ENCODE measurements around the gene SGTA. TPM values are rescaled to one million over a fixed set of nuclear protein-coding genes. Genes with fewer than 3 reads are reported as not detected.

SGTA gene
- total and polyA plus RNA-seq, 2 of the 4 experiments (the other 2 are of a cell fraction), result 17.4 to 72.9 TPM

DNA sequence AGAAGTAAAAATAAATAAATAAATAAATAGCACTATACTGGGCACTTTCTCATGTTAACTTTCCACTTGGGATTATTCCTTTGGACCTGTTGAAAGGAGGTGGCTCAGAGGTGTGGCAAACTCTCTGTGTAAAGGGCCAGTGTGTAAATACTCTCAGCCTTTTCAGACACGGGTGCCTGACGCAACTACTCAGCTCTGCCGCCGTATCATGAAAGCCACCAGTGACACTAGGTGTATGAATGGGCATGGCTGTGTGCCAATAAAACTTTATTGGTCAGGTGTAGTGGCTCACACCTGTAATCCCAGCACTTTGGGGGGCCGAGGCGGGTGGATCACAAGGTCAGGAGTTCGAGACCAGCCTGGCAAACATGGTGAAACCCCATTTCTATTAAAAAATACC is 23.1 kb downstream of the SGTA start:
- intact Hi-C loops (cut with micrococcal nuclease), result no loop called here
- H4K20me1 ChIP-seq (ENCODE audit: insufficient read depth, low read length), result peaks cover 3% of the 10 kb centered on the region
- POLR2A ChIA-PET (ENCODE audit: unreplicated experiment), result no interaction called here

More for the DNA sequence above, 23.1 kb downstream of the SGTA start:
- Histone ChIP-seq H3K9me3 (ENCODE audit: control insufficient read depth, insufficient read depth, low read length) (no peaks in the 10 kb centered on the region), H2AK9ac (replicated peaks; ENCODE audit: low read depth, low read length, poor library complexity) (no peak overlapping the region), H2BK120ac (ENCODE audit: low read depth, low read length) (no peak overlapping the region), H3K9me1 (ENCODE audit: insufficient read depth, low read length) (no peaks in the 10 kb centered on the region; the same call in 1 of the 2 replicates), H3K27ac (ENCODE audit: insufficient read depth, low read length) (no peak overlapping the region), H3K27me3 (ENCODE audit: control insufficient read depth, insufficient read depth, low read length) (no peaks in the 10 kb centered on the region), H3K14ac (replicated peaks; ENCODE audit: low read depth, low read length) (no peak overlapping the region), H4K8ac (ENCODE audit: low read depth in 2 of 2, low read length in 2 of 2) (no peak overlapping the region), H4K91ac (ENCODE audit: insufficient read depth, low read depth, low read length) (no peak overlapping the region), H3K4me1 (ENCODE audit: control insufficient read depth, insufficient read depth, low read length) (no peaks in the 10 kb centered on the region), H3K4me2 (ENCODE audit: low read depth, low read length) (no peak overlapping the region), H3K36me3 (ENCODE audit: control insufficient read depth, insufficient read depth, low read length) (peaks cover 75% of the 10 kb centered on the region), H3K4ac (ENCODE audit: low read depth, low read length) (no peak overlapping the region), H3K4me3 (ENCODE audit: insufficient read depth, low read depth, low read length) (no peak overlapping the region), H2AFZ (replicated peaks; ENCODE audit: low read length, poor library complexity) (no peak overlapping the region), H3K18ac (ENCODE audit: low read depth, low read length) (no peak overlapping the region), H3K23ac (ENCODE audit: low read depth, low read length) (no peak overlapping the region), H3K9ac (ENCODE audit: low read depth, low read length) (no peak overlapping the region), H2AK5ac (ENCODE audit: low read depth, low read length) (no peak overlapping the region), H3K79me1 (ENCODE audit: low read depth in 1 of 2, low read length in 2 of 2) (peaks cover 0 to 13% of the 10 kb centered on the region in 2 experiments; a peak in 3 of 4 replicates), H4K5ac (ENCODE audit: low read depth, low read length) (no peak overlapping the region), H3K56ac (ENCODE audit: extremely low read depth, insufficient read depth, low read length) (no peak overlapping the region), H2BK15ac (ENCODE audit: low read depth, low read length) (no peak overlapping the region), H2BK20ac (ENCODE audit: low read depth, low read length) (no peak overlapping the region), H2BK5ac (ENCODE audit: low read depth, low read length, poor library complexity, severe bottlenecking) (no peak overlapping the region)
- dilution Hi-C loops (cut with HindIII; ENCODE audit: low sequenced_read_pairs, unreplicated experiment), result no loop called here
- TF ChIP-seq SMC3 (IDR thresholded peaks at IDR 0.05; ENCODE audit: low read depth, low read length) (no peak), BHLHE40 (IDR thresholded peaks at IDR 0.05; ENCODE audit: low read depth, low read length) (no peak), MXI1 (IDR thresholded peaks at IDR 0.05; ENCODE audit: borderline replicate concordance, low read depth, low read length) (no peak), NFE2L2 (IDR thresholded peaks at IDR 0.05; ENCODE audit: low read depth, low read length) (no peak), MAZ (IDR thresholded peaks at IDR 0.05; ENCODE audit: borderline replicate concordance, low read depth, low read length) (no peak), ELK1 (IDR thresholded peaks at IDR 0.05; ENCODE audit: borderline replicate concordance, low read depth, low read length) (no peak), RAD21 (IDR thresholded peaks at IDR 0.05; ENCODE audit: low read length) (no peak), RFX5 (IDR thresholded peaks at IDR 0.05; ENCODE audit: low read depth, low read length) (no peak), MAFK (IDR thresholded peaks at IDR 0.05; ENCODE audit: low read depth, low read length) (no peak), RCOR1 (IDR thresholded peaks at IDR 0.05; ENCODE audit: insufficient replicate concordance, low read length) (no peak), CEBPB (IDR thresholded peaks at IDR 0.05; ENCODE audit: low read depth, low read length) (no peak), POLR2A (IDR thresholded peaks at IDR 0.05; ENCODE audit: low read depth, low read length) (no peak), FOS (IDR thresholded peaks at IDR 0.05; ENCODE audit: low read depth, low read length) (no peak), CHD1 (IDR thresholded peaks at IDR 0.05; ENCODE audit: low read depth, low read length) (no peak)
- TF ChIP-seq, protein P1, sequence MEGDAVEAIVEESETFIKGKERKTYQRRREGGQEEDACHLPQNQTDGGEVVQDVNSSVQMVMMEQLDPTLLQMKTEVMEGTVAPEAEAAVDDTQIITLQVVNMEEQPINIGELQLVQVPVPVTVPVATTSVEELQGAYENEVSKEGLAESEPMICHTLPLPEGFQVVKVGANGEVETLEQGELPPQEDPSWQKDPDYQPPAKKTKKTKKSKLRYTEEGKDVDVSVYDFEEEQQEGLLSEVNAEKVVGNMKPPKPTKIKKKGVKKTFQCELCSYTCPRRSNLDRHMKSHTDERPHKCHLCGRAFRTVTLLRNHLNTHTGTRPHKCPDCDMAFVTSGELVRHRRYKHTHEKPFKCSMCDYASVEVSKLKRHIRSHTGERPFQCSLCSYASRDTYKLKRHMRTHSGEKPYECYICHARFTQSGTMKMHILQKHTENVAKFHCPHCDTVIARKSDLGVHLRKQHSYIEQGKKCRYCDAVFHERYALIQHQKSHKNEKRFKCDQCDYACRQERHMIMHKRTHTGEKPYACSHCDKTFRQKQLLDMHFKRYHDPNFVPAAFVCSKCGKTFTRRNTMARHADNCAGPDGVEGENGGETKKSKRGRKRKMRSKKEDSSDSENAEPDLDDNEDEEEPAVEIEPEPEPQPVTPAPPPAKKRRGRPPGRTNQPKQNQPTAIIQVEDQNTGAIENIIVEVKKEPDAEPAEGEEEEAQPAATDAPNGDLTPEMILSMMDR (conservative IDR thresholded peaks at IDR 0.05; ENCODE audit: low read depth, low read length), result no peak
- TF ChIP-seq, protein P2, sequence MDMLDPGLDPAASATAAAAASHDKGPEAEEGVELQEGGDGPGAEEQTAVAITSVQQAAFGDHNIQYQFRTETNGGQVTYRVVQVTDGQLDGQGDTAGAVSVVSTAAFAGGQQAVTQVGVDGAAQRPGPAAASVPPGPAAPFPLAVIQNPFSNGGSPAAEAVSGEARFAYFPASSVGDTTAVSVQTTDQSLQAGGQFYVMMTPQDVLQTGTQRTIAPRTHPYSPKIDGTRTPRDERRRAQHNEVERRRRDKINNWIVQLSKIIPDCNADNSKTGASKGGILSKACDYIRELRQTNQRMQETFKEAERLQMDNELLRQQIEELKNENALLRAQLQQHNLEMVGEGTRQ (IDR thresholded peaks at IDR 0.05; ENCODE audit: low read depth, low read length), result no peak
- 79% methylated on average over 4 of the region's 7 CpGs; no CpG with 5 or more reads in 1 of the 2 experiments for WGBS, 2 experiments (ENCODE audit: extremely low coverage in 2 of 2, insufficient read length in 1 of 2)
- no TSS peak for BruUV-seq (replicated peaks)
- CTCF ChIA-PET, result no interaction called here
- ATAC-seq (ENCODE audit: low read depth) (no peak), DNase-seq (no peak)
- in situ Hi-C loops (cut with MboI; ENCODE audit: low sequenced_read_pairs), result no loop called here

Measured in IMR-90 (cell line).